Lower leg skin (tissue), 3 donors: Measurements from ENCODE around the gene TRPC1.

Experiments used
- POLR2A ChIP-seq, 2 donors: fragments of 450-650 bp; IDR thresholded peaks; one replicate each; pipeline ENCODE4 v1.6.1; 2016 to 2017; ENCODE audit warnings: antibody characterized with exemption in 2 of 2, mild to moderate bottlenecking in 1 of 2, moderate library complexity in 1 of 2
- TF ChIP-seq, protein P1 (sequence below), 3 donors: fragments of 450-650 bp; IDR thresholded peaks; one replicate each; pipeline ENCODE4 v1.5.1; 2016; ENCODE audit warnings: antibody characterized with exemption in 3 of 3, mild to moderate bottlenecking in 3 of 3, moderate library complexity in 2 of 3

DNA sequence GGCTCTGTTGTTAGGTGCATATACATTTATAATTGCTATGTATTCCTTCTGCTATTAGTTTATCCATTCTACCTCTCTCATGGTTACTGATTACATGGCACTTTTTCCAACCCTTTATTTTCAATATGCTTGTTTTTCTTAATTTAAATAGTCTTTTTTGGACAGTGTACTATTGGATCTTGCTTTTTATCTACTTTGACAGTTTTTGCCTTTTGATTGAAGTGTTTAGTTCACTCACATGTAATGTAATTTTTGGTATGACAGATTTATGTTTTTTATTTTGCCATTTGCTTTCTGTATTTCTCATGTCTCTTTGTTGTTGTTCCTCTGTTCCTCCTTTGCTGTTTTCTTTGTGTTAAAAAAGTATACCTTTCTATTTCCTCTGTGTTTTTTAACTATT lies 44.5 kb downstream of the TRPC1 start:
- no peak for TF ChIP-seq POLR2A (IDR thresholded peaks at IDR 0.05)
- TF ChIP-seq, protein P1, sequence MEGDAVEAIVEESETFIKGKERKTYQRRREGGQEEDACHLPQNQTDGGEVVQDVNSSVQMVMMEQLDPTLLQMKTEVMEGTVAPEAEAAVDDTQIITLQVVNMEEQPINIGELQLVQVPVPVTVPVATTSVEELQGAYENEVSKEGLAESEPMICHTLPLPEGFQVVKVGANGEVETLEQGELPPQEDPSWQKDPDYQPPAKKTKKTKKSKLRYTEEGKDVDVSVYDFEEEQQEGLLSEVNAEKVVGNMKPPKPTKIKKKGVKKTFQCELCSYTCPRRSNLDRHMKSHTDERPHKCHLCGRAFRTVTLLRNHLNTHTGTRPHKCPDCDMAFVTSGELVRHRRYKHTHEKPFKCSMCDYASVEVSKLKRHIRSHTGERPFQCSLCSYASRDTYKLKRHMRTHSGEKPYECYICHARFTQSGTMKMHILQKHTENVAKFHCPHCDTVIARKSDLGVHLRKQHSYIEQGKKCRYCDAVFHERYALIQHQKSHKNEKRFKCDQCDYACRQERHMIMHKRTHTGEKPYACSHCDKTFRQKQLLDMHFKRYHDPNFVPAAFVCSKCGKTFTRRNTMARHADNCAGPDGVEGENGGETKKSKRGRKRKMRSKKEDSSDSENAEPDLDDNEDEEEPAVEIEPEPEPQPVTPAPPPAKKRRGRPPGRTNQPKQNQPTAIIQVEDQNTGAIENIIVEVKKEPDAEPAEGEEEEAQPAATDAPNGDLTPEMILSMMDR (IDR thresholded peaks at IDR 0.05): no peak
